GM12892 (cell line): Measurements from ENCODE around the gene OPCML.

Experiments
- DNase-seq: peaks from one replicate; pipeline ENCODE4 v3.0.0; 2011; ENCODE audit not compliant: insufficient read length
- FAIRE-seq: peaks from 2 replicates; lab custom pipeline; 2011; peaks lifted over from hg19 to GRCh38; lab: Jason Lieb, UNC
- POLR2A ChIP-seq: IDR thresholded peaks from 2 replicates; pipeline ENCODE4 v1.6.1; 2011; ENCODE audit warnings: low read depth, low read length, control low read depth
- POLR2AphosphoS5 ChIP-seq: IDR thresholded peaks from 2 replicates; pipeline ENCODE4 v1.6.1; 2011; ENCODE audit warnings: low read depth, low read length, control low read depth
- TAF1 ChIP-seq: IDR thresholded peaks from 2 replicates; pipeline ENCODE4 v1.6.1; 2011; ENCODE audit warnings: low read depth, mild to moderate bottlenecking, control low read depth, low read length, borderline replicate concordance

Gene OPCML

DNA sequence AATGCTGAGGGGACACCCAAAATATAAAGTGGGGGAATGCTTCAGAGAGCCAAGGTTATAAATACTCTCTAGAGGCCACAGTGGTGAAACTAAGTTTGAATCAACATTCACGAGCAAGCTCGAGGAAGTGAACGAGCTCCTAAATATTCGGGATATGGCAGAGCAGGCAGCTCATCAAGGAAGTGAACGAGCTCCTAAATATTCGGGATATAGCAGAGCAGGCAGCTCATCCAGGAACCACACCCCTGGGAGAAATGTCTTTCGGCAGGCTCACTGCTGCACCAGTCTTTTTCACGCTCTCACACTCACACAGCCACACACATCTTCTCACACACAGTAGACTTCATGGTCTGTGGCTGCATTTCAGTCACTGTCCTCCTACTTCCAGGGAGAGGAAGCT is 787.5 kb downstream of the OPCML start:
- DNase-seq, result no peak
- TF ChIP-seq POLR2AphosphoS5 (no peak), POLR2A (no peak), TAF1 (no peak)
- FAIRE-seq, result no peak

DNA sequence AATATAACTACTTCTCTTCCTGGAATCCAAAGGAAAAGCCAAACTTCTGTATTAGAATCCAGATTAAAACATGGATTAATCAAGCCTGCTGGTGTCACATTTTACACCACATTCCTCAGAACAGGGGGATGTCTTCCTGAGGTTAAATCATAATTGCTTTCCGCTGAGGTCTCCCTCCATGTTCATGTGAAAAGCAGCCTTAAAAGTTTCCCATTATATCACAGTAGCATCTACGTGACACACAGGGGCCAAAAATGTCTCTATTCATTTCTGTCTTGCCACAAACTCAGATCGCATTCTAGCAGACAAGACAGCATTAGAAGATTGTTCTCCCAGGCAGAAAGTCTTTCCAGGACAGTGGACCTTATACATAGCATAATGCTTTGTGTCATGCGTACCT is 788.7 kb downstream of the OPCML start:
- DNase-seq, result no peak
- TF ChIP-seq POLR2AphosphoS5 (no peak), POLR2A (no peak), TAF1 (no peak)
- FAIRE-seq, result no peak

- TF ChIP-seq POLR2AphosphoS5, result no peak
- no peak for TF ChIP-seq TAF1
- no peak for TF ChIP-seq POLR2A
- no peak for FAIRE-seq
- no peak for DNase-seq
Observed at GRCh38 chr11:132742929-132743328, 789.4 kb downstream of the OPCML start.

- no peak for TF ChIP-seq POLR2A
- TF ChIP-seq TAF1, result no peak
- no peak for TF ChIP-seq POLR2AphosphoS5
- FAIRE-seq, result no peak
- no peak for DNase-seq
Observed at GRCh38 chr11:132734217-132734616, 798.1 kb downstream of the OPCML start.

GRCh38 chr11:132728026-132728425 is 804.3 kb downstream of the OPCML start:
- no peak for FAIRE-seq
- DNase-seq, result no peak
- TF ChIP-seq POLR2AphosphoS5, result no peak
- no peak for TF ChIP-seq POLR2A
- no peak for TF ChIP-seq TAF1

GRCh38 chr11:132721526-132721925 is 810.8 kb downstream of the OPCML start:
- TF ChIP-seq POLR2AphosphoS5 (no peak), TAF1 (no peak), POLR2A (no peak)
- DNase-seq (no peak), FAIRE-seq (no peak)

- FAIRE-seq (no peak), DNase-seq (no peak)
- TF ChIP-seq POLR2AphosphoS5 (no peak), TAF1 (no peak), POLR2A (no peak)
Observed at GRCh38 chr11:132719684-132720083, 812.6 kb downstream of the OPCML start.

DNA sequence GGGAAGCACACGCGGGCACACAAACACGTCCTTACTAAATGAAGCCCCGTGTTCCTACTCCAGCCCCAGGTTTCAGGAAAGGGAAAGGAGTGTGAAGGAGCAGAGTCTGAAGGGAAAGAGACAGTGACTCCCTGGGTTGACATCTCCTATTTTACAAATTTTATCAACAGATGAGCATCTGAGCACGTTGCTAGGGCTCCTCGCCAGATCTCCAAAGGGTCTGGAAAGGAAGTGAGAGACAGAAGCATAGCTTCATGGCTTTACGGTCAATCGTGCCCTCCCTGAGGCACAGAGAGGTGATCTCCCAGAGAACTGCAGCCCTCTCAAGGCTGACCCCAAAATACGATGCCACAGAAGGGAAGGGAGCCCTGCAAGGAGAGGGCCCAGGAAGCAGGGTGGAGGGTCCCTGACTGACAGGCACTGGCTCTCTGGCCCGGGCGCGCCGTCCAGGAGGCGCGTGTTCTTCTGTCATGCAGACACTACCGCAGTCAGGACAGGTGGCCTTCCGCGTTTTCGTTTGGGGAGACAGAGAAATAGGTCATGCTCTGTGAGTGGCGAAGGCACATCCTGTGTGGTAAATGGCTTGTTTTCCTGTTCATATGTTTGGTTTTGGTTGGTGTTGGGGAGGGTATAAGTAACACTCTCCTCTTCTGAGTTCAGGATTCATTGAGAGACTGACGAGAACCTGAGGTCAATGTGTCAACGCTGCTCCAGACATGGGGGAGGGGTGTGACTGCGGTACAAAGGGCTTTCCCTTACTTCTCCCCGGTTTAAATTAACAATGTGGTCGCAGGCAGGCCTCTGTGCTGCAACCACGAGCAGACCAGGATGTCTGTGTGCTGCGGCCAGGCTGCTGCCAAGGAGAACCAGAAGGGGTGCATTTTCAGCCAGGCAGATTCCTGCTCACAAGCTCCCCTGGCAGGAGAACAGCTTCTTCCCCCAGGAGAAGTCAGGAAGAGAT is 813.3 kb downstream of the OPCML start:
- no peak for DNase-seq
- TF ChIP-seq TAF1 (no peak), POLR2AphosphoS5 (no peak), POLR2A (no peak)
- FAIRE-seq, result no peak

- DNase-seq, result no peak
- no peak for TF ChIP-seq POLR2A
- no peak for TF ChIP-seq POLR2AphosphoS5
- no peak for TF ChIP-seq TAF1
- no peak for FAIRE-seq
Observed at GRCh38 chr11:132717824-132718223, 814.5 kb downstream of the OPCML start.

DNA sequence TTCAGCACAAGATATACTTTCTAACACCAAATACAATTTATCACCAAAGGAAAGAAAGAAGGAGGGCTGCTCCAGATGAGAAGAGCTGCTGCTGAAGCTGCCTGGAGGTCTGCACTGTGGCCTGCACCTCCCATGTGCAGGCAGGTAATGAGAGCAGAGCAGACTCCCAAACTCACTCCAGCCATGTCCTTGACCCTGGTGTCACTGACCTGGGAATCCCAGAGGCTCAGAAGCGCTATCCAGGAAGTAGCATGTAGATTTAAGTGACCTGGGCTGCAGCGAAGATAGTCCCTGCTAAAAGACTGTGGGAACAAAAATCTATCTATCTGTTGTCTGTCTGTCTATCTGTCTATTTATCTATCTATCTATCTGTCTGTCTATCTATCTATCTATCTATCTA is 816.3 kb downstream of the OPCML start:
- FAIRE-seq, result no peak
- TF ChIP-seq POLR2A (no peak), TAF1 (no peak), POLR2AphosphoS5 (no peak)

DNA sequence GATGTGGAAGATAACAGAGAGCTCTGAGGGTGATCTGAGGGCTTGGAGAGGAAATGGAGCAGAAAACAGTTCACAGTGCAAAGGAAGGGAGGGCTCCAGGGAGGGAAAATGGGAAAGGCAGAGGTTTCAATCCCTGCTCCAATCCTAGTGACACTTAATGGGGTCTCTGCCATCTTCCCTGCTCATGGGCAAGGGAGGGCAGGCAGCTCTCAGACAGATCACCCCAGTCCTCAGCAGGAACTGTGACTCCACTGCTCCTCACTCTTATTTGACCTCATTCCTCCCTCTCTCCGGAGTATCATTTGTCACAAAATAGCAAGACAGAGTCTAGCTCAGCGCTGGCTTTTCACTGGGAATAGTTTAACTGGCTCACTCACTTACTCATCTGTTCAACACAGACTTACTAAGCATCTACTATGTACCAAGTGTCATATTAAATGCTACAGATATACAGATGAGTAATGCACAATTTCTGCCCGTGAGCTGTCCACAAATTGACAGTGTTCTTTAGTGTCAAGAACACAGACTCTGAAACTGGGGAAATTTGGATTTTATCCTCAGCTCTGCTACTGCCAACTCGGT is 817.4 kb downstream of the OPCML start:
- DNase-seq (no peak), FAIRE-seq (no peak)
- TF ChIP-seq TAF1, result no peak
- TF ChIP-seq POLR2AphosphoS5, result no peak
- no peak for TF ChIP-seq POLR2A

More for the DNA sequence above, 816.3 kb downstream of the OPCML start:
- DNase-seq, result no peak

DNA sequence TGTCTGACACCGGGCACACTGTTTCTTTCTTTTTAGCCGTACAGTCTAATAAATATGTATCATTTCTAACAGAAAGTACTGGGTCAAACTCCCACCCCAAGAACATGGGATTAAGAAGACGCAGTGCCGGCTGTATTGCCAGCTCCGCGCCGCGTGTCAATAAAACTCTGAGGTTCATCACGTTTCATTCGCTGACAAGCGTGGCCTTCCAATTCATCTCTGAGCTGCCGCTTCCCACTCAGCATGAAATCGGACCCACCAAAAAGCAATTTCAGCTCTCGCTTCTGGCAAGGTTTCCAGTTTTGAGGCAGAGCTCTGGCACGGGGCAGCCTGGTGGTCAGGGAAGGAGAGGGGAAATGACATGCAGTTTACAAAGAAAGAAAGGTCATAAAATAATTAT is 819.8 kb downstream of the OPCML start:
- TF ChIP-seq POLR2A (no peak), TAF1 (no peak), POLR2AphosphoS5 (no peak)
- DNase-seq (no peak), FAIRE-seq (no peak)
